DND-41 (cell line): Measurements from ENCODE around the gene TMEM26.

Source experiments
- ATAC-seq: fragments of 200-7000 bp; cut with Tn5 transposase; 3 replicates; pipeline ENCODE4 v1.9.1; 2021; ENCODE audit warnings: low read depth; ENCODE audit not compliant: insufficient read depth
- DNase-seq: peaks from one replicate; pipeline ENCODE4 v3.0.0-alpha.2; 2020
- H2AFZ ChIP-seq: 2 replicates; pipeline ENCODE4 v1.6.0; 2012; ENCODE audit warnings: low read depth, low read length
- H3K27ac ChIP-seq: 2 replicates; pipeline ENCODE4 v1.5.1; 2012; ENCODE audit warnings: low read length, inconsistent platforms
- H3K27me3 ChIP-seq: fragments of 200-600 bp; sonication (generic); 2 replicates; pipeline ENCODE4 v1.6.0; 2012; ENCODE audit warnings: low read length, mild to moderate bottlenecking, inconsistent platforms; ENCODE audit not compliant: insufficient read depth, poor library complexity
- H3K36me3 ChIP-seq: 2 replicates; pipeline ENCODE4 v1.5.1; 2012; ENCODE audit warnings: low read length, inconsistent platforms; ENCODE audit not compliant: insufficient read depth
- H3K4me1 ChIP-seq: 2 replicates; pipeline ENCODE4 v1.5.1; 2012; ENCODE audit warnings: mild to moderate bottlenecking, low read length; ENCODE audit not compliant: insufficient read depth
- H3K4me2 ChIP-seq: 2 replicates; pipeline ENCODE4 v1.6.0; 2012; ENCODE audit warnings: mild to moderate bottlenecking, moderate library complexity, low read length, inconsistent platforms; ENCODE audit not compliant: insufficient read depth
- H3K4me3 ChIP-seq, 2 experiments: fragments of 200-600 bp in 1 of 2; shearing (Covaris generic) in 1 of 2; 2 replicates each; pipeline ENCODE4 v1.5.1; 2012 to 2016; ENCODE audit warnings: inconsistent platforms in 2 of 2, low read length in 2 of 2, mild to moderate bottlenecking in 2 of 2, low read depth in 1 of 2, moderate library complexity in 1 of 2
- H3K79me2 ChIP-seq: 2 replicates; pipeline ENCODE4 v1.6.0; 2012; ENCODE audit warnings: low read length, inconsistent platforms; ENCODE audit not compliant: insufficient read depth
- H3K9ac ChIP-seq: 2 replicates; pipeline ENCODE4 v1.6.0; 2012; ENCODE audit warnings: low read depth, mild to moderate bottlenecking, inconsistent platforms, low read length, moderate library complexity
- H3K9me3 ChIP-seq: 2 replicates; pipeline ENCODE4 v1.5.1; 2012; ENCODE audit warnings: low read length, moderate library complexity, mild to moderate bottlenecking, inconsistent platforms; ENCODE audit not compliant: insufficient read depth, severe bottlenecking
- H4K20me1 ChIP-seq: 2 replicates; pipeline ENCODE4 v1.6.0; 2012; ENCODE audit warnings: low read length; ENCODE audit not compliant: insufficient read depth
- EZH2 ChIP-seq: IDR thresholded peaks from 3 replicates; pipeline ENCODE4 v1.6.1; 2012; ENCODE audit warnings: borderline replicate concordance, low read depth, mild to moderate bottlenecking, moderate library complexity, low read length, inconsistent platforms; ENCODE audit not compliant: severe bottlenecking
- TF ChIP-seq, protein P1 (sequence below): IDR thresholded peaks from 2 replicates; pipeline ENCODE4 v1.5.1; 2012; ENCODE audit warnings: borderline replicate concordance, low read length, moderate library complexity, mild to moderate bottlenecking; ENCODE audit not compliant: poor library complexity, severe bottlenecking; ENCODE audit errors: extremely low read depth

Gene TMEM26

DNA sequence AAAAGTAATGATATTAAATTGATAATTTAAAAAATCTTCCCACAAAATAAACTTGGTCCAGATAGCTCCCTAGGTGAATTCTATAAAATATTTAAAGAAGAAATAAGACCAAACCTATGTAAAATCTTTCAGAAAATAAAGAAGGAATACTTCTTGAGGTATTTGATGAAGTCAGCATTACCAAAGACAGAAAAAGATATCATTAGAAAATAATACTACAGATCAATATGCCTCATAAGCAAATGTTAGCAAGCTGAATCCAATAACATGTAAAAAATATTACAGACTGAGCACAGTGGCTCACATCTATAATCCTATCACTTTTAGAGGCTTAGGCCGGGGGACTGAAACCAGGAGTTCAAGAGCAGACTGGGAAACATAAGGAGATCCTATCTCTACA, 30.0 kb downstream of the TMEM26 start:
- H3K79me2 ChIP-seq, result no peaks in the 10 kb centered on the region
- DNase-seq, result no peak
- ATAC-seq, result no peak
- no peaks in the 10 kb centered on the region for H3K27me3 ChIP-seq
- TF ChIP-seq, protein P1, sequence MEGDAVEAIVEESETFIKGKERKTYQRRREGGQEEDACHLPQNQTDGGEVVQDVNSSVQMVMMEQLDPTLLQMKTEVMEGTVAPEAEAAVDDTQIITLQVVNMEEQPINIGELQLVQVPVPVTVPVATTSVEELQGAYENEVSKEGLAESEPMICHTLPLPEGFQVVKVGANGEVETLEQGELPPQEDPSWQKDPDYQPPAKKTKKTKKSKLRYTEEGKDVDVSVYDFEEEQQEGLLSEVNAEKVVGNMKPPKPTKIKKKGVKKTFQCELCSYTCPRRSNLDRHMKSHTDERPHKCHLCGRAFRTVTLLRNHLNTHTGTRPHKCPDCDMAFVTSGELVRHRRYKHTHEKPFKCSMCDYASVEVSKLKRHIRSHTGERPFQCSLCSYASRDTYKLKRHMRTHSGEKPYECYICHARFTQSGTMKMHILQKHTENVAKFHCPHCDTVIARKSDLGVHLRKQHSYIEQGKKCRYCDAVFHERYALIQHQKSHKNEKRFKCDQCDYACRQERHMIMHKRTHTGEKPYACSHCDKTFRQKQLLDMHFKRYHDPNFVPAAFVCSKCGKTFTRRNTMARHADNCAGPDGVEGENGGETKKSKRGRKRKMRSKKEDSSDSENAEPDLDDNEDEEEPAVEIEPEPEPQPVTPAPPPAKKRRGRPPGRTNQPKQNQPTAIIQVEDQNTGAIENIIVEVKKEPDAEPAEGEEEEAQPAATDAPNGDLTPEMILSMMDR, result no peak
- TF ChIP-seq EZH2, result no peak
- no peak overlapping the region for H2AFZ ChIP-seq
- H3K27ac ChIP-seq, result no peak overlapping the region
- no peak overlapping the region for H3K4me3 ChIP-seq
- peaks cover 30% of the 10 kb centered on the region for H3K9me3 ChIP-seq
- no peak overlapping the region for H3K9ac ChIP-seq
- no peak overlapping the region for H3K4me2 ChIP-seq
- H3K4me1 ChIP-seq, result no peaks in the 10 kb centered on the region
- no peaks in the 10 kb centered on the region for H3K36me3 ChIP-seq
- H4K20me1 ChIP-seq, result no peaks in the 10 kb centered on the region

DNA sequence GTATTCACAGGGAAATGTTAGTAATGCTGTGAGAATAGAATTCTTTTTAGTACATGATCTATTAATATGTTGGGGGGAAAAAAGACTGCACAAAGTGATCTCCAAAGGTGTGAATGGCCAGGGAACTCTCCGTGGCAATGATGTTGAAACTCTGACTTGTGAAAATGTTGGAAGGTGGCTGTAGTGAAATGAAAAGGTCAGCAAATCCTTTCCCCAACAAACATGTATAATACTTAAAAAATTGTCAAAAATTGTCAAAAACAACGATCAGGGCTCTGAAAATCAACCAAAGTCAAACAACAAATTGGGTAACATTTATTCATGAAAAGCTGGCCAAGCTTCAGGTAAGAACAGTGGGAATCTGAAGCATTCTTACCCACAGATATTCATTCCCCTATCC, 35.5 kb downstream of the TMEM26 start:
- Histone ChIP-seq H3K4me2 (no peak overlapping the region), H3K9ac (no peak overlapping the region), H3K79me2 (no peaks in the 10 kb centered on the region), H3K36me3 (no peaks in the 10 kb centered on the region), H3K4me1 (no peaks in the 10 kb centered on the region), H3K27ac (no peak overlapping the region), H3K4me3 (no peak overlapping the region), H3K27me3 (no peaks in the 10 kb centered on the region), H4K20me1 (no peaks in the 10 kb centered on the region), H3K9me3 (peaks cover 11% of the 10 kb centered on the region), H2AFZ (no peak overlapping the region)
- DNase-seq (no peak), ATAC-seq (no peak)
- no peak for TF ChIP-seq EZH2
- TF ChIP-seq, protein P1, result no peak

DNA sequence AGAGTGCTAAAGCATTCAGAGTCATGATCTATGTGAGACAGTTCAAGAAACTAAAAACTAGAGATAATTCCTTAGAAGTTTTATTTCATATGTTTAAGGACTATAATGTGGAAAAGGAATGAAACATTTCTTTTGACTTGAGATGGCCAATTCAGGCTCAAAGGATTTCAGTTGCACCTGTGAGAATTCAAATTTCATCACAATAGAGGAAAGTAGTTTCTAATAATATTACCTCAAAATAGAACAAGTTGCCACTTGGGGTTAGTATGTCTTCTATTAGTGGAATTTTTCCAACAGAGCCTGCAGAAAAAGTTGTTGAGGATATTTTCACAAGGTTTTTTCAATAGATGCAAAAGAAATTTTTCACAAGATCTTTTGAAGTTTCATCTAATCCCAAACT, 37.4 kb downstream of the TMEM26 start:
- Histone ChIP-seq H4K20me1 (no peaks in the 10 kb centered on the region), H3K4me2 (no peak overlapping the region)
- TF ChIP-seq EZH2, result no peak
- TF ChIP-seq, protein P1, result no peak

DNA sequence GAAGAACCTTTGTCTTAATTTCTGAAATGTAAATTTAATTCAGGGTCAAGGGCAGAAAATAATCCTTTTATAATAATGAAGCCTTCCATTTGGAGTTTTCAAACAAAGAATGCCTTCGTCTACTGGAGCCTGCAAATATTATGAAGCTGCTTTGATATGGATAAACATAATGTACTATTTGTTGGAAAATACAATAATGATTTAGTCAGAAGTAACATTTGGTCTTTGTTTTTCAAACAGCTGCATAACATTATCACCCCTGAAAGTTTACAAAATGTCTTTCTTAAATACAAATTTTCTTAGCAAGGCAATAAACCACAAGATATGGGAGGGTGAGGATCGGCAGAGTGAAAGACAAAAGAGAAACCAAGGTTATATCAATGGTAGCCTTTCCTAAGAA, 41.5 kb downstream of the TMEM26 start:
- no peak for ATAC-seq
- no peak for DNase-seq
- no peak overlapping the region for H3K4me2 ChIP-seq
- no peak overlapping the region for H2AFZ ChIP-seq
- no peaks in the 10 kb centered on the region for H3K27me3 ChIP-seq
- H3K9me3 ChIP-seq, result no peaks in the 10 kb centered on the region
- no peaks in the 10 kb centered on the region for H4K20me1 ChIP-seq
- no peak overlapping the region for H3K27ac ChIP-seq
- H3K9ac ChIP-seq, result no peak overlapping the region
- no peaks in the 10 kb centered on the region for H3K36me3 ChIP-seq
- peaks cover 3% of the 10 kb centered on the region; the same call in 1 of the 2 replicates for H3K4me1 ChIP-seq
- TF ChIP-seq, protein P1, result no peak
- no peak for TF ChIP-seq EZH2
- H3K4me3 ChIP-seq, result no peak overlapping the region
- H3K79me2 ChIP-seq, result no peaks in the 10 kb centered on the region

More for the DNA sequence above, 37.4 kb downstream of the TMEM26 start:
- Histone ChIP-seq H3K27ac (no peak overlapping the region), H2AFZ (no peak overlapping the region), H3K36me3 (no peaks in the 10 kb centered on the region), H3K27me3 (no peaks in the 10 kb centered on the region), H3K79me2 (no peaks in the 10 kb centered on the region), H3K9me3 (peaks cover 6% of the 10 kb centered on the region), H3K4me1 (no peaks in the 10 kb centered on the region), H3K9ac (no peak overlapping the region), H3K4me3 (no peak overlapping the region)
- DNase-seq (no peak), ATAC-seq (no peak)
